ENCODE results near the gene KIF9.

Gene KIF9

GRCh38 chr3:47280519-47280918 lies 2.1 kb downstream of the KIF9 start:
- TF ChIP-seq, protein P1, sequence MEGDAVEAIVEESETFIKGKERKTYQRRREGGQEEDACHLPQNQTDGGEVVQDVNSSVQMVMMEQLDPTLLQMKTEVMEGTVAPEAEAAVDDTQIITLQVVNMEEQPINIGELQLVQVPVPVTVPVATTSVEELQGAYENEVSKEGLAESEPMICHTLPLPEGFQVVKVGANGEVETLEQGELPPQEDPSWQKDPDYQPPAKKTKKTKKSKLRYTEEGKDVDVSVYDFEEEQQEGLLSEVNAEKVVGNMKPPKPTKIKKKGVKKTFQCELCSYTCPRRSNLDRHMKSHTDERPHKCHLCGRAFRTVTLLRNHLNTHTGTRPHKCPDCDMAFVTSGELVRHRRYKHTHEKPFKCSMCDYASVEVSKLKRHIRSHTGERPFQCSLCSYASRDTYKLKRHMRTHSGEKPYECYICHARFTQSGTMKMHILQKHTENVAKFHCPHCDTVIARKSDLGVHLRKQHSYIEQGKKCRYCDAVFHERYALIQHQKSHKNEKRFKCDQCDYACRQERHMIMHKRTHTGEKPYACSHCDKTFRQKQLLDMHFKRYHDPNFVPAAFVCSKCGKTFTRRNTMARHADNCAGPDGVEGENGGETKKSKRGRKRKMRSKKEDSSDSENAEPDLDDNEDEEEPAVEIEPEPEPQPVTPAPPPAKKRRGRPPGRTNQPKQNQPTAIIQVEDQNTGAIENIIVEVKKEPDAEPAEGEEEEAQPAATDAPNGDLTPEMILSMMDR (IDR thresholded peaks at IDR 0.05; ENCODE audit: low read depth, low read length): no peak
- DNase-seq (ENCODE audit: low read depth in 2 of 2): no peak
- H3K4me3 ChIP-seq (replicated peaks in 1 of 2; ENCODE audit: low read depth in 2 of 2, low read length in 2 of 2): no peak overlapping the region

DNA sequence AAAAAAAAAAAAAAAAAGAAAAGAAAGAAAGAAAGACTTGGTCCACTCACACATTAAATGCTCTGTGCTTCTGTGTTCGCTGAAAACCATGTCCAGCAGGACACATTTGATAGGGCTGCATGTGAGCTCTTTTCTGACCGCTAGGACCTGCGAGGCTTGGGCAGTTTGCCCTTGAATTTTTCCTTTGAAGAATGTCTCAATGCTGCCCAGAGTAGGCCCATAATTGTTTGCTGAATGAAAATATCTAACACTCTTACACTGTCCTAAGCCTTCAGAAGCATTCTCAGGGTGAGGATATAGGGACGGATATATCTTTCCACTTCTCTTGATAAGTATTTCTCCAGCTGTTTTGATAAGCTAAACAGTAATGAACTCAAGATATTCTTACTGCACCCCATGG lies 6.0 kb downstream of the KIF9 start:
- TF ChIP-seq, protein P1 (IDR thresholded peaks at IDR 0.05; ENCODE audit: low read depth, low read length): no peak
- no peak for DNase-seq (ENCODE audit: low read depth in 2 of 2)
- no peak overlapping the region for H3K4me3 ChIP-seq (replicated peaks in 1 of 2; ENCODE audit: low read depth in 2 of 2, low read length in 2 of 2)

DNA sequence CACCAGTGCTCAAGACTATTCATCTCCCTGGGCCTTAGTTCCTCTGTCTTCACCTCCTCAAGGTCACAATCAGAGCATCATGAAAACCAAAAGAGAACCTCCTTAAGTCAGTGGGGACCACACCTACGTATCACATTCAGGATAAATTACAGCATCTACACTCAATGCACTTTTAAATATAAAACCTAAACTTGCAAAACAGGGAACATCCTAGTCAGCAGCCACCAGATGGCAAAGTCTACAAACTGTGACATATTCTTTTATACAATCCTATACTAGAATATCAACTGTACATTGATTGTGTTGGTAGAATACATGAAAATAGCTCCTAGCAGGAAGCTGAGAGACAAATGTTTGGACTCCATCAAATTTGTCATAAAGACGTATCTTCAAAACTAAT lies 7.9 kb downstream of the KIF9 start:
- DNase-seq (ENCODE audit: low read depth in 2 of 2): no peak
- no peak overlapping the region for H3K4me3 ChIP-seq (replicated peaks in 1 of 2; ENCODE audit: low read depth in 2 of 2, low read length in 2 of 2)
- TF ChIP-seq, protein P1 (IDR thresholded peaks at IDR 0.05; ENCODE audit: low read depth, low read length): no peak

DNA sequence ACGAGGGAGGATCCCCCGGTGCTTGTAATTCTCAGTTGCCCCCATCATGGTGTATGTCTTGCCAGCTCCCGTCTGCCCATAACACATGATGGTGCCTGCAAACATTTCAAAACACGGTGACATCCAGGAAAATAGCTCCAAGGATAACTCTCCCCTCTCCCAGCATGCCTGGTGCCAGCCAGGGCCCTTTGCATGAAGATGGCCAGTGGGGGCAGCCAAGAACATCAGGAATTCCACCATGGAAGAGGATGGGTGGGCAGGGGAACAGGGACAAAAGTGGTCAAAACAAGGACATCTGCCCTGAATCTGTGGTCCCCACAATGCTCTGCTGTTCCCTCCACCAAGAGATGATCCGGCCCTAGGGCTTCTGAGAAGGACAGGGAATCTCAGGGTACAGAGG lies 9.0 kb downstream of the KIF9 start:
- no peak overlapping the region for H3K4me3 ChIP-seq (replicated peaks in 1 of 2; ENCODE audit: low read depth in 2 of 2, low read length in 2 of 2)
- no peak for DNase-seq (ENCODE audit: low read depth in 2 of 2)
- TF ChIP-seq, protein P1 (IDR thresholded peaks at IDR 0.05; ENCODE audit: low read depth, low read length): no peak

GRCh38 chr3:47270526-47270925 lies 12.1 kb downstream of the KIF9 start:
- TF ChIP-seq, protein P1 (IDR thresholded peaks at IDR 0.05; ENCODE audit: low read depth, low read length): no peak
- no peak overlapping the region for H3K4me3 ChIP-seq (replicated peaks in 1 of 2; ENCODE audit: low read depth in 2 of 2, low read length in 2 of 2)
- no peak for DNase-seq (ENCODE audit: low read depth in 2 of 2)

DNA sequence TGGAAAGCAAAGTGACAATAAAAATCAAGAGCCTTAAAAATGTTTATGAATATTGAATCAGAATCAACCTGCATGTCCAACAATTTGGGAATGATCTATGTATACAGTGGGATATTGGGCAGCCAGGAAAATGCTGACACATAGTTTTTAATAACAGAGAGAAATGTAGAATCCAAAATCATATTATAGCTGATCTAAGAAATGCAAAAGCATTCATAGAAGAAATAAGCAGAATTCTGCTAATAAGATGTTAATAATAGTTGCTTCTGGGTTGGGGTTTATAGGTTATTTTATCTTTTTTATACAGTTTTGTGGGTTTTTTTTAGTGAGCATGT lies 15.1 kb downstream of the KIF9 start:
- DNase-seq (ENCODE audit: low read depth in 2 of 2): no peak
- TF ChIP-seq, protein P1 (IDR thresholded peaks at IDR 0.05; ENCODE audit: low read depth, low read length): no peak

DNA sequence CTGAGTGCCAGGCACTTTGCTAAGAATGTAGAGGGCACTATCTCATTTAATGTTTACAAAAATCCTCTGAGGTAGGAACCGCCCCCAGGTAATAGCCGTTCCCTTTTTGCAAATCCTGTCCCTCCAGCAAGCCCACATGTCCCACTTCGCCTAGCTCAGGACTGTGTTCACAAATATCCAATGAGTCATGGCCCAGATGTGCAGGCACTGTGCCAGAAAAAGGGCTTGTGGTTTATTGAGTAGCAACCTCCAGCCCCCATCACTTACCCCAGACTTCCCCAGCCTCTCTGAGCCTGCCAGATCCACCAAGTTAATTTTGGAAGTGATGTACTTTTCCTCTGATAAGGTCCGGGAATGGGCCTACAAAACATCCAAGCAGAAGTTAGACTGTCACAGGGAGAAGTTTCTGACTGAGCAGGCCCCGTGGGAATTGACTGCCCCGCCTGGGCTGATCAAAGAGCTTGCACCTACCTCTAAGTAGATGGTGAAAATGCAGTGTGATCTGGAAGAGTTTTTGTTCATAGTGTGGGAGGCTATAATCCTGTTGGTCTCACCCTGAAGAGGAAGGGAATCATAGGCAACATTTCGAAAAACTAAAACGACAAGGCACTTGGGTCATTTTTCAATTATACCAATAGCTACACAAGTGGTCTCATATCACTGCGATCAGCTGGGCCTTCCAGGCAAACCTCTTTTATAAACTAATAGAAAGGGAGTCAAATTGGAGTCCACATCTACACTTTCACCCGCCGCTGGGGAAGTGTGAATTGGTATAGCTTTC lies 15.7 kb downstream of the KIF9 start:
- TF ChIP-seq, protein P1 (IDR thresholded peaks at IDR 0.05; ENCODE audit: low read depth, low read length): no peak
- H3K4me3 ChIP-seq (replicated peaks in 1 of 2; ENCODE audit: low read depth in 2 of 2, low read length in 2 of 2): no peak overlapping the region
- DNase-seq (ENCODE audit: low read depth in 2 of 2): peak; percentile 94 to 96

More for the DNA sequence above, 15.1 kb downstream of the KIF9 start:
- H3K4me3 ChIP-seq (replicated peaks in 1 of 2; ENCODE audit: low read depth in 2 of 2, low read length in 2 of 2): no peak overlapping the region

Data from cardiac fibroblast (primary cell).